WTC11 (cell line): ENCODE measurements around the gene DNM1L.

Source experiments
- CREB1 ChIP-seq: sonication (generic); formaldehyde crosslinking; IDR thresholded peaks from 2 replicates; pipeline ENCODE4 v1.8.0; 2023; ENCODE audit warnings: mild to moderate bottlenecking, missing genetic modification reagents
- CTCF ChIP-seq: fragments of 200-600 bp; IDR thresholded peaks from 2 replicates; pipeline ENCODE4 v1.8.0; 2022; ENCODE audit warnings: antibody characterized with exemption
- NFYB ChIP-seq: sonication (generic); formaldehyde crosslinking; conservative IDR thresholded peaks from 2 replicates; pipeline ENCODE4 v1.8.0; 2022; ENCODE audit warnings: low read depth, missing genetic modification reagents
- TP53 ChIP-seq: sonication (generic); formaldehyde crosslinking; IDR thresholded peaks from 2 replicates; pipeline ENCODE4 v1.8.1; 2023; ENCODE audit warnings: mild to moderate bottlenecking, missing genetic modification reagents

DNA sequence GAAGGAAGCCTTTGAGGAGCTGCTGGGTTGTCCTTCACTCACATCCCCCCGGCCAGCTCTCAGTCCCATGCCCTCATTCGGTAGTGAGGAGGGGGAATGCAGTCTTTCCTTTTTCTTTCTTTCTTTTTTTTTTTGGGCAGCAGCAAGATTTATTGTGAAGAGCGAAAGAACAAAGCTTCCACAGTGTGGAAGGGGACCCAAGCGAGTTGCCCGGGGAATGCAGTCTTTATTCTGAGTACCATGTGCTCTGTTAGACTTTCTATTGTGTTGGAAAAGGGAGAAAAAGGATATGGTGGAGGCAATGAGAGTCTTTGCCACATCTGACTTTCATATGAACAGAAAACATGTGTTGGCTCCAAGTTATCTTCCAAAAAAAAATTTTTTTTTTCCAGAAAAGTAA is 106.5 kb downstream of the DNM1L start:
- TF ChIP-seq CREB1 (CRISPR knock-in tag), result no peak
- TF ChIP-seq NFYB (CRISPR knock-in tag), result no peak
- TF ChIP-seq TP53 (CRISPR knock-in tag), result no peak
- no peak for TF ChIP-seq CTCF
